ENCODE data around the gene IFFO2. TPM values are rescaled to one million over a fixed set of nuclear protein-coding genes. Genes with fewer than 3 reads are reported as not detected.

Gene IFFO2
- total RNA-seq, 1 donor from 2014 or later: 5.0 TPM

- DNase-seq (no peak), ATAC-seq (no peak)
- intact Hi-C loops (cut with micrococcal nuclease): no loop called here
These were observed 17.0 kb upstream of the IFFO2 start for GRCh38 chr1:18973446-18973955.

DNA sequence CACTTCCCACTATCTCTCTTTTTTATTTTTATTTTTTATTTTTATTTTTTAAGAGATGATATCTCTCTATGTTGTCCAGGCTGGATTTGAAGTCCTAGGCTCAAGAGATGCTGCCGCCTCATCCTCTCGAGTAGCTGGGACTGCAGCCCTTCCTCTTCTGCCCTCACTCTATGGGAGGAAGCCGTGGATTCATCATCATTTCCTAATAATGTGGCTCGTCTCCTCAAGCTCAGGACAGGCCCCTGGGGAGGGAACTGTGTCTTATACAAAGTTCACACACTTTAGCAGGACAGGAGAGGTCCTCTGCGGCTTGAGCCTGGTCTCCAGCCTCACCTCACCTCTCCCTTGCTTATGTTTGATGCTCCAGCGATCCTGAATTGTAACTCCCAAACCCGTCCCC, 16.5 kb upstream of the IFFO2 start:
- no peak for ATAC-seq

DNA sequence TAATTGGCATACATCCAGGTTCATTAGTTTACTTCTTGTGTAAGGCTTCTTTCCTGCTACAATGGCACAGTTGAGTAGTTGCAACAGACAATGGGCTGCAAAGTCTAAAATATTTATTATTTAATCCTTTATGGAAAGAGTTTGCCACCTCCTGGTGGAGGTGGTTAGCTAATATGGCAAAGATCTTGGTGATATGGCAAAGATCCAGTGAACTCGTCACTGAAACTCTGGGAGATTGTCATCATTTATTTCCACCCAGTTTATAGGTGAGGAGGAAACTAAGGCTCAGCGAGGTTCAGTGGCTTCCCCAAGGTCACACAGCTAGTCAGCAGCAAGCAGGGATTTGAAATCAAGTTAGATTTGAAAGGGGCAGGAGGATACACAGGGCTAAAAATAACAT, 16.1 kb upstream of the IFFO2 start:
- no peak for ATAC-seq
- intact Hi-C loops (cut with micrococcal nuclease): no loop called here
- DNase-seq: no peak

More for the DNA sequence above, 16.5 kb upstream of the IFFO2 start:
- DNase-seq: no peak
- intact Hi-C loops (cut with micrococcal nuclease): no loop called here

GRCh38 chr1:18970762-18971161, 14.3 kb upstream of the IFFO2 start:
- intact Hi-C loops (cut with micrococcal nuclease): no loop called here
- no peak for ATAC-seq
- DNase-seq: no peak

DNA sequence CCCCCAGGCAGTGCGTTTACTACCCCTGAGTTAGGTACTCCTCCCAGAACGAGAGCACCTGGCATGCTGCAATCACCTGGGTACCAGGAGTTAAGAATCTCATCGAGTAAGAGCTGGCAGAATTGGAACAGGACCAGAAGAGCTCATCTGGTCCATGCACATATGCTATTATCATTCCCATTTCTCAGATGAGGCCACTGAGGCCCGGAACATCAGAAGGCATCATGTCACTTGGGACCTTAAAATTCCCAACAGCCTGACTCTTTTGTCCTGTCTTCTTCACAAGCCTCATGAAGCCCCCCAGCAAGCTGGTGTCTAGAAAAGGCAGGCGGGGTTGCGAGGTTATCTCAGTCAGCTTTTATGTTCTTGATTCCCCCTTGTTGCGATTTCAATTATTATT, 13.9 kb upstream of the IFFO2 start:
- DNase-seq (no peak), ATAC-seq (no peak)
- intact Hi-C loops (cut with micrococcal nuclease): no loop called here

GRCh38 chr1:18967066-18967690, 10.7 kb upstream of the IFFO2 start:
- ATAC-seq (no peak), DNase-seq (no peak)
- intact Hi-C loops (cut with micrococcal nuclease): no loop called here

DNA sequence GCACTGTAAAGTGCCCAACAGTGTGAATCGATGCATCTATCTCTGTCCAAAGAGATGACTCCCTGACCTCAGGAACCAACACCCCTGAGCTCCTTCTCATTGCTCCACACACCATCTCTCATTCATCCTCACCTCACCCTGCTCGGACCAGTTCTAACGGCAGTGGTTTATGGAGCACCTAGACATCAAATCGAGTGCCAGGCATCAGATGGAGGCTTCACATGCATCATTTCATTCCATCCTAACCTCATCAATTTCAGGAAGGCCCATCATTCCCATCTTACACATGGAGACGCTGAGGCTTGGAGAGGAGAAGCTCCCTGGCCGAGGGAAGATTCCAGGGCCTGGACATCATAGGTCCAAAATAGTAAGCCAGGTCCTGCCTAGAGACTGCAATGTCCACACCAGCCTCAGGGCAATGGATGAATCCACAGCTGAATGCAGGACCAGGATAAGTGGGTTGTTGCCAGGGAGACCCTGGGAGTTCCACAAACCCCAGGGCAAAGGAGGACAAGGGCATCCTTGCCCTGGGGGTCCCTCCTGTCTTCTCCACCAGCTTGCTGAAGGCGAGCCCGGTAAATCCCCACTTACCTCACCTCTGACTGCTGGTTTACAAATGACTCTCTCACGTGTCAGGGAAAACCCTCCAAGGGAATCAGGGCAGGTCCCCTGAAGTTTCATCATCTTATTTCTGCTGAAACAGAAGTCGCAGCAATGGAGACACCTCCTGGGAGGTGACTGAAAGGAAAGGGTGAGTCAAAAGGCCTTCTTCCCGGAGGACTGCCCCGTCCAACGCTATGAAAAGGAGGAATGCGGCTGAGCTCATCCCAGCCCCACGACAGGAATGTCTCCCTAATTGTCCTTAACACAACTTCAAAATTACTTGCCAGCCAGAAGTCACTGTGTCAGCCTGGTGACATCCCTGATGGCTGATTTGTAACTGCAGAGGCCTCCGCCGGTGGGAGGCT, 9.0 kb upstream of the IFFO2 start:
- ATAC-seq: peak; percentile 52
- intact Hi-C loops (cut with micrococcal nuclease): no loop called here
- no peak for DNase-seq

- ATAC-seq (no peak), DNase-seq (no peak)
- intact Hi-C loops (cut with micrococcal nuclease): no loop called here
These were observed 7.5 kb upstream of the IFFO2 start for GRCh38 chr1:18963968-18964367.

GRCh38 chr1:18962855-18963737, 6.6 kb upstream of the IFFO2 start:
- ATAC-seq (no peak), DNase-seq (no peak)
- intact Hi-C loops (cut with micrococcal nuclease): no loop called here

- intact Hi-C loops (cut with micrococcal nuclease): no loop called here
- peak; percentile 42 for ATAC-seq
- peak; percentile 30 for DNase-seq
These were observed 5.7 kb upstream of the IFFO2 start for GRCh38 chr1:18962121-18962721.

DNA sequence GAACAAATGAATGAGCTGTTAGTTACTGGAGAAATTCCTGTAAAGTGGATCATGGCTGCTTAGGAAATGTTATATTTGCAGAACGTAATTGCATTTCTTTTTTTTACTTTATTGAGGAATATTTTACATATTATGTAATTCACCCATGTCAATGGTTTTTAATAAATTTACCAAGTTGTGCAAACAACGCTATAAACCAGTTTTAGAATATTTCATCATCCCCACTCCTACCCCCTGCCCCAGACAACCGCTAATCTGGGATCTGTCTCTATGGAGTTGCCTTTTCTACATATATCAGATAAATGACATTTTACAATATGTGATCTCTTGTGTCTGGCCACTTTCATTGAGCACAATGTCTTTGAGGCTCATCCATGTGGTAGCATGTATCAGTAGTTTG, 4.3 kb upstream of the IFFO2 start:
- intact Hi-C loops (cut with micrococcal nuclease): no loop called here
- ATAC-seq (no peak), DNase-seq (no peak)

GRCh38 chr1:18960409-18960808, 3.9 kb upstream of the IFFO2 start:
- ATAC-seq: no peak
- intact Hi-C loops (cut with micrococcal nuclease): no loop called here
- no peak for DNase-seq

GRCh38 chr1:18959591-18959990, 3.1 kb upstream of the IFFO2 start:
- ATAC-seq (no peak), DNase-seq (no peak)
- intact Hi-C loops (cut with micrococcal nuclease): no loop called here

GRCh38 chr1:18957532-18958300, 1.2 kb upstream of the IFFO2 start:
- ATAC-seq (no peak), DNase-seq (no peak)
- intact Hi-C loops (cut with micrococcal nuclease): no loop called here

GRCh38 chr1:18957136-18957521, 653 bp upstream of the IFFO2 start:
- DNase-seq (no peak), ATAC-seq (peak; percentile 6)
- intact Hi-C loops (cut with micrococcal nuclease): no loop called here

- peak; percentile 6 for ATAC-seq
- intact Hi-C loops (cut with micrococcal nuclease): no loop called here
- peak; percentile 65 for DNase-seq
These were observed 859 bp downstream of the IFFO2 start for GRCh38 chr1:18955441-18956192.

- intact Hi-C loops (cut with micrococcal nuclease): no loop called here
- DNase-seq (no peak), ATAC-seq (no peak)
These were observed 1.4 kb downstream of the IFFO2 start for GRCh38 chr1:18955131-18955440.

All from left ventricle myocardium superior (tissue), 1 donor.